BJ (cell line): ENCODE results near the gene CLEC16A. TPM values are rescaled to one million over a fixed set of nuclear protein-coding genes. Genes with fewer than 3 reads are reported as not detected.

Source experiments
- CTCF ChIA-PET: fragments of 350-600 bp; formaldehyde crosslinking; extraction: SDS; loops from one replicate; lab custom pipeline; 2021; ENCODE audit warnings: antibody characterized with exemption, inconsistent platforms; lab: Yijun Ruan, JAX
- POLR2A ChIA-PET: fragments of 300-600 bp; sonication (Branson Sonifier 250); formaldehyde crosslinking; extraction: SDS; loops from one replicate; lab custom pipeline; 2021; ENCODE audit warnings: antibody characterized with exemption; lab: Charles Lee
- DNase-seq: peaks from one replicate; pipeline ENCODE4 v3.0.0-alpha.2; 2011; ENCODE audit warnings: low read depth
- H3K27me3 ChIP-seq: 2 replicates; pipeline ENCODE4 v1.6.0; 2011; ENCODE audit warnings: low read length; ENCODE audit not compliant: control insufficient read depth, insufficient read depth
- H3K36me3 ChIP-seq: 2 replicates; pipeline ENCODE4 v1.5.1; 2011; ENCODE audit warnings: low read length; ENCODE audit not compliant: control insufficient read depth, insufficient read depth
- H3K4me3 ChIP-seq: 2 replicates; pipeline ENCODE4 v1.5.1; 2011; ENCODE audit warnings: low read depth, mild to moderate bottlenecking, control low read depth, low read length
- polyA plus RNA-seq: library from polyadenylated mRNA; depleted of rRNA; stranded (reverse); fragments of >200 nt; gene quantifications from 2 replicates; pipeline ENCODE4 v1.2.3, GENCODE V29; 2011
- TF ChIP-seq, protein P1 (sequence below): IDR thresholded peaks from 2 replicates; pipeline ENCODE4 v1.5.1; 2011; ENCODE audit warnings: low read depth, mild to moderate bottlenecking, control low read depth, inconsistent platforms, low read length, moderate library complexity; ENCODE audit not compliant: insufficient read depth

CLEC16A gene
- polyA plus RNA-seq, 1 experiment: 8.7 TPM

DNA sequence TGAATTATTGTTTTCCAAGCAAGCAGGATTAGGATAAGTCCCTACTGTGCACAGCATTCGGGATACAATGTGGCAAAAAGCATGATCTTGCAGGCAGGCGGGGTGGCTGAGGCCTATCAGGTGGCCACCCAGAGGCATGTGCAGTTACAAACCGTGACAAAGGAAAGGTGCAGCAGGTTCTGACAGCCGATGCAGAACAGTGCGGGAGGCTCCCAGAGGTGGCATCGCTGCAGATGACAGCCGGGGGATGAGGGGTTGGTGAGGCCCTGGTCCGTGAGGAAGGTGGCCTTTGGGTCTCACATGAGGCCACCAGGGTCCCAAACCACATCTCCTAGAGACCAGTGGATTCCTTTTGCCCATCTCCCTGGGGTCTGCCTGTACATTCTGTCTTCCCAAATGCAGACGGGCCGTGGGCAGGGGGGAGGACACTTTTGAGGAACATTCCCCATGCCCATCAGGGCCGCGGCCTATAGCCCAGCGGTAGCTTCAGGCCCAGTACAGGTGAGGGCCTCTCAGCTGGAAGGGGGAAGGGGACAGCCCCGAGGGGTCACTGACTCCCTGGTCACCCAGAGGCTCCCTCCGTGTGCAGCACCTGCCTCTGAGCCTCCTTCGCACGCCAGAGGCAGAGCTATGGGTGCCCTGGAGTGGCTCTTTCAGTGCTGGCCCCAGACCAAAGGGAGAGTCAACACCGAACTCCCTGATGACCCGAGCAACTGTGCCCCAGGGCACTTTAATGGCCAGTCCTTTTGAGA is 226.5 kb downstream of the CLEC16A start:
- TF ChIP-seq, protein P1, sequence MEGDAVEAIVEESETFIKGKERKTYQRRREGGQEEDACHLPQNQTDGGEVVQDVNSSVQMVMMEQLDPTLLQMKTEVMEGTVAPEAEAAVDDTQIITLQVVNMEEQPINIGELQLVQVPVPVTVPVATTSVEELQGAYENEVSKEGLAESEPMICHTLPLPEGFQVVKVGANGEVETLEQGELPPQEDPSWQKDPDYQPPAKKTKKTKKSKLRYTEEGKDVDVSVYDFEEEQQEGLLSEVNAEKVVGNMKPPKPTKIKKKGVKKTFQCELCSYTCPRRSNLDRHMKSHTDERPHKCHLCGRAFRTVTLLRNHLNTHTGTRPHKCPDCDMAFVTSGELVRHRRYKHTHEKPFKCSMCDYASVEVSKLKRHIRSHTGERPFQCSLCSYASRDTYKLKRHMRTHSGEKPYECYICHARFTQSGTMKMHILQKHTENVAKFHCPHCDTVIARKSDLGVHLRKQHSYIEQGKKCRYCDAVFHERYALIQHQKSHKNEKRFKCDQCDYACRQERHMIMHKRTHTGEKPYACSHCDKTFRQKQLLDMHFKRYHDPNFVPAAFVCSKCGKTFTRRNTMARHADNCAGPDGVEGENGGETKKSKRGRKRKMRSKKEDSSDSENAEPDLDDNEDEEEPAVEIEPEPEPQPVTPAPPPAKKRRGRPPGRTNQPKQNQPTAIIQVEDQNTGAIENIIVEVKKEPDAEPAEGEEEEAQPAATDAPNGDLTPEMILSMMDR: no peak

DNA sequence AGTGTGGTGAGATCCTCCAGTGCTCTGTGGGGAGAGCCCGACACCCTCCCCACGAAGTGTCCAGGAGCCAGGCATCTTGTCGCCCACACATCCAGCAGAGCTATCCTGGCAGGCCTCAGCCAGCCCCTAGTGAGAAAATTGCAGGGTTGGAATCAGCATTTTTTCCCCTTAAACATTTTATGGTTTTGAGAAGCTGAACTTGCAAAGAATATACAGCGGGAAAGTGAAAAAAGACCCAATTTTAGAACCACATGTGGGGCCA is 227.0 kb downstream of the CLEC16A start:
- TF ChIP-seq, protein P1: no peak
- POLR2A ChIA-PET: no interaction called here
- DNase-seq: no peak
- Histone ChIP-seq H3K4me3 (no peak overlapping the region), H3K36me3 (peaks cover 8% of the 10 kb centered on the region), H3K27me3 (no peaks in the 10 kb centered on the region)
- CTCF ChIA-PET: interaction anchor here (0.6 kb wide), 1 partner anchor 81 kb away, joined by 3 read pairs; no protein-coding TSS in a partner anchor

More for the DNA sequence above, 226.5 kb downstream of the CLEC16A start:
- CTCF ChIA-PET: interaction anchor here (0.6 kb wide), 1 partner anchor 82 kb away, joined by 3 read pairs; no protein-coding TSS in a partner anchor
- Histone ChIP-seq H3K4me3 (no peak overlapping the region), H3K27me3 (no peaks in the 10 kb centered on the region), H3K36me3 (peaks cover 7% of the 10 kb centered on the region)
- no peak for DNase-seq
- POLR2A ChIA-PET: no interaction called here

DNA sequence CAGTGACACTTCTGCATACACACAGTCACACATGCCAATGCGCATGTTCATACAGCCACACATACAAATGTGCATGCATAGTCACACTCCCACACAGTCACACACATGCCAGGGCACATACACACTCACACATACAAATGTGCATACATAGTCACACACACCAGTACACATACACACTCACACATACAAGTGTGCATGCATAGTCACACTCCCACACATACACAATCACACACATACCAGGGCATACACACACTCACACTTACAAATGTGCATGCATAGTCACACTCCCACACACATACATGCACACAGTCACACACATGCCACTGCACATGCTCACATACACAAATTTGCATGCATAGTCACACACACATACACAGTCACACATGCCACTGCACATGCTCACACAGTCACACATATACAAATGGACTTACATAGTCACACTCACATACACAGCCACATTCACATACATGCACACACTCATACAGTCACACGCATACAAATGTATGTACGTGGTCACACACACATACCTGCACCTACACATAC is 227.5 kb downstream of the CLEC16A start:
- no peak for DNase-seq
- CTCF ChIA-PET: no interaction called here
- H3K27me3 ChIP-seq: no peaks in the 10 kb centered on the region

DNA sequence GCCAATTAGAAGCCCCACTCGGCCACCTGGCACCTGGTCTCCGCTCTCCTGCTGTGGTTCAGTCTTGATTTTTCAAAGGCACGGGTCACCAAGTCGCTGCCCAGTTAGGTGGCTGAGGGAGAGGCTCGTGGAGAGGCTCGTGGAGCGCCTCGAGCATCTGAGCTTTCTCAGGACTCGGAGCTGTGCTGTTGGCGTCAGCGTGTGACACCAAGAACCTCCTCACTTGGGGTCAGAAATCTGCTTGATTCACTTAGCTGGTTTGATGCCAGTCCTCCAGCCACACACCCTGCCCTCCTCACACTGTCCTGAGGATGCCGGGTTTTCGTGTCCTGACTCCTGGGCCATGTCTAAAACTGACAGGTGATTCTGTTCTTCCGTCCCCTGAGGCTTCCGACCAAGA is 229.1 kb downstream of the CLEC16A start:
- peaks cover 4% of the 10 kb centered on the region for H3K36me3 ChIP-seq
- ChIA-PET CTCF (no interaction called here), POLR2A (no interaction called here)
- no peak for DNase-seq
- H3K27me3 ChIP-seq: no peaks in the 10 kb centered on the region
- no peak overlapping the region for H3K4me3 ChIP-seq
- TF ChIP-seq, protein P1: no peak

More for the DNA sequence above, 227.5 kb downstream of the CLEC16A start:
- no peak overlapping the region for H3K4me3 ChIP-seq
- POLR2A ChIA-PET: no interaction called here
- TF ChIP-seq, protein P1: no peak
- H3K36me3 ChIP-seq: peaks cover 8% of the 10 kb centered on the region

DNA sequence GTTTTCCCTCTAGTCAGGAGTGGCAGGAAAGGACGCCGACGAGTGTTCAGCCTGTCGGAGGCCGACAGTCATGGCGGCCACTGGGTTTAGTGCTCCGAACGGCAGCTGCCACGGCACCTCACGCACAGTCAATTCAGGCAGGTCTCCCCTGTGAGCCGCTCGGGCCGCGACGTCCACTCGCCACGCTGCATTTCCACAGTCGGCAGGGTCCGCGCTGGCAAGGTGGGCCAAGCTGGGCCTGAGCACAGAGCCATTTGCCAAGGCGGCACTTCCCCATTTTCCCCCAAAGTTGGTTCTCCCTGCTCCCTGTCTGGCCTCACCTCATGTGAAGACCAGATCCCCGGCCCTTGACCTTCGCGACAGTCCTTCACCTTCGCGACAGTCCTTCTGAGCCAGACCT is 229.8 kb downstream of the CLEC16A start:
- POLR2A ChIA-PET: no interaction called here
- TF ChIP-seq, protein P1: no peak

More for the DNA sequence above, 229.8 kb downstream of the CLEC16A start:
- no peak overlapping the region for H3K4me3 ChIP-seq
- DNase-seq: no peak
- CTCF ChIA-PET: no interaction called here
- H3K36me3 ChIP-seq: peaks cover 6% of the 10 kb centered on the region
- H3K27me3 ChIP-seq: no peaks in the 10 kb centered on the region
